Mesenchymal stem cell (in vitro differentiated cells and primary cell): ENCODE results near the gene COL28A1.

ENCODE experiments used
- DNase-seq: peaks from one replicate; pipeline ENCODE4 v3.0.0-alpha.2; 2013
- H2AFZ ChIP-seq: one replicate; pipeline ENCODE4 v1.6.1; 2013; ENCODE audit warnings: low read depth, mild to moderate bottlenecking, control low read depth, inconsistent platforms, low read length, moderate library complexity
- H2AK5ac ChIP-seq: 2 replicates; pipeline ENCODE4 v1.6.1; 2013; ENCODE audit warnings: low read length, moderate library complexity, mild to moderate bottlenecking, inconsistent platforms; ENCODE audit not compliant: severe bottlenecking
- H2BK120ac ChIP-seq: one replicate; pipeline ENCODE4 v1.6.1; 2013; ENCODE audit warnings: low read depth, mild to moderate bottlenecking, inconsistent platforms, low read length, moderate library complexity
- H2BK12ac ChIP-seq, 2 experiments: one replicate each; pipeline ENCODE4 v1.6.1; 2013; ENCODE audit warnings: inconsistent platforms in 2 of 2, low read length in 2 of 2, mild to moderate bottlenecking in 2 of 2, moderate library complexity in 2 of 2, control low read depth in 1 of 2
- H2BK15ac ChIP-seq: one replicate; pipeline ENCODE4 v1.6.1; 2013; ENCODE audit warnings: mild to moderate bottlenecking, low read depth, inconsistent platforms; ENCODE audit not compliant: poor library complexity, severe bottlenecking
- H2BK5ac ChIP-seq: 2 replicates; pipeline ENCODE4 v1.6.1; 2013; ENCODE audit warnings: low read depth, mild to moderate bottlenecking, low read length, control low read depth, inconsistent platforms; ENCODE audit not compliant: poor library complexity, severe bottlenecking
- H3K14ac ChIP-seq, 2 experiments: one replicate each; pipeline ENCODE4 v1.6.1; 2013; ENCODE audit warnings: inconsistent platforms in 2 of 2, low read length in 2 of 2, control low read depth in 1 of 2, mild to moderate bottlenecking in 1 of 2, moderate library complexity in 1 of 2
- H3K18ac ChIP-seq, 2 experiments: one replicate each; pipeline ENCODE4 v1.6.1; 2013; ENCODE audit warnings: inconsistent platforms in 2 of 2, low read length in 2 of 2, control low read depth in 1 of 2, low read depth in 1 of 2, mild to moderate bottlenecking in 1 of 2
- H3K23ac ChIP-seq, 2 experiments: one replicate each; pipeline ENCODE4 v1.6.1; 2013; ENCODE audit warnings: inconsistent platforms in 2 of 2, low read length in 2 of 2, mild to moderate bottlenecking in 2 of 2, moderate library complexity in 2 of 2, control low read depth in 1 of 2
- H3K27ac ChIP-seq: 2 replicates; pipeline ENCODE4 v1.5.1; 2013; ENCODE audit warnings: mild to moderate bottlenecking, moderate library complexity, low read length, control low read depth, inconsistent platforms; ENCODE audit not compliant: poor library complexity, severe bottlenecking
- H3K27me3 ChIP-seq, 2 experiments: 2 replicates each; pipeline versions ENCODE4 v1.6.1 to v1.7.0; 2013; ENCODE audit warnings: low read length in 2 of 2, mild to moderate bottlenecking in 2 of 2, moderate library complexity in 2 of 2, control low read depth in 1 of 2, inconsistent platforms in 1 of 2; ENCODE audit not compliant: control insufficient read depth in 1 of 2, insufficient read depth in 1 of 2
- H3K36me3 ChIP-seq, 2 experiments: 2 replicates each; pipeline versions ENCODE4 v1.6.1 to v1.7.0; 2013; ENCODE audit warnings: low read length in 2 of 2, control low read depth in 1 of 2, inconsistent platforms in 1 of 2, low read depth in 1 of 2, mild to moderate bottlenecking in 1 of 2; ENCODE audit not compliant: insufficient read depth in 2 of 2, control insufficient read depth in 1 of 2
- H3K4ac ChIP-seq, 2 experiments: one replicate each; pipeline ENCODE4 v1.6.1; 2013; ENCODE audit warnings: inconsistent platforms in 2 of 2, low read length in 2 of 2, mild to moderate bottlenecking in 2 of 2, moderate library complexity in 2 of 2, control low read depth in 1 of 2, low read depth in 1 of 2
- H3K4me1 ChIP-seq: 2 replicates; pipeline ENCODE4 v1.6.1; 2013; ENCODE audit warnings: low read depth, low read length, control low read depth; ENCODE audit not compliant: control insufficient read depth, insufficient read depth
- H3K4me2 ChIP-seq: 2 replicates; pipeline ENCODE4 v1.6.1; 2013; ENCODE audit warnings: low read length, mild to moderate bottlenecking, inconsistent platforms; ENCODE audit not compliant: poor library complexity, severe bottlenecking
- H3K4me3 ChIP-seq, 2 experiments: 2 replicates each; pipeline versions ENCODE4 v1.5.1 to v1.7.0; 2013; ENCODE audit warnings: low read length in 2 of 2, mild to moderate bottlenecking in 2 of 2, control low read depth in 1 of 2, low read depth in 1 of 2; ENCODE audit not compliant: insufficient read depth in 1 of 2
- H3K79me1 ChIP-seq: replicated peaks from 2 replicates; pipeline ENCODE4 v1.6.1; 2013; ENCODE audit warnings: mild to moderate bottlenecking, control low read depth, low read length, inconsistent platforms; ENCODE audit not compliant: poor library complexity, severe bottlenecking
- H3K9ac ChIP-seq: 2 replicates; pipeline ENCODE4 v1.7.0; 2013; ENCODE audit warnings: mild to moderate bottlenecking, low read length, moderate library complexity
- H3K9me3 ChIP-seq: 2 replicates; pipeline ENCODE4 v1.7.0; 2013; ENCODE audit warnings: mild to moderate bottlenecking, low read length; ENCODE audit not compliant: control insufficient read depth
- H4K8ac ChIP-seq: one replicate; pipeline ENCODE4 v1.6.1; 2013; ENCODE audit warnings: inconsistent platforms, mild to moderate bottlenecking, low read length, moderate library complexity
- H4K91ac ChIP-seq: one replicate; pipeline ENCODE4 v1.6.1; 2013; ENCODE audit warnings: mild to moderate bottlenecking, low read length, inconsistent platforms
- WGBS: methylation state at CpG from one replicate; pipeline ENCODE4 v1.1.7; 2013; ENCODE audit warnings: mixed read lengths; 5-methylcytosine and 5-hydroxymethylcytosine counted together

Gene COL28A1

GRCh38 chr7:7425321-7425720 lies 110.4 kb downstream of the COL28A1 start:
- no peak overlapping the region for H4K91ac ChIP-seq
- H3K4me3 ChIP-seq: no peak overlapping the region
- no peak overlapping the region for H3K4me2 ChIP-seq
- H3K9ac ChIP-seq: no peak overlapping the region
- 82% methylated on average over 6 of the region's 7 CpGs for WGBS
- H3K23ac ChIP-seq: no peak overlapping the region
- H3K27me3 ChIP-seq: no peaks in the 10 kb centered on the region
- H3K14ac ChIP-seq: no peak overlapping the region
- H3K79me1 ChIP-seq: no peaks in the 10 kb centered on the region
- H2AK5ac ChIP-seq: no peak overlapping the region
- no peak overlapping the region for H2BK5ac ChIP-seq
- no peak overlapping the region for H2BK120ac ChIP-seq
- H3K27ac ChIP-seq: no peak overlapping the region
- no peak overlapping the region for H3K4ac ChIP-seq
- no peak overlapping the region for H2AFZ ChIP-seq
- H3K18ac ChIP-seq: no peak overlapping the region
- H3K9me3 ChIP-seq: no peaks in the 10 kb centered on the region
- H3K36me3 ChIP-seq: no peaks in the 10 kb centered on the region
- no peak for DNase-seq
- no peak overlapping the region for H2BK15ac ChIP-seq
- H2BK12ac ChIP-seq: no peak overlapping the region
- H4K8ac ChIP-seq: peak overlapping the region; percentile 30
- no peaks in the 10 kb centered on the region for H3K4me1 ChIP-seq

- Histone ChIP-seq H3K4me3 (peak overlapping the region in 1 of 2 experiments; percentile 81), H3K36me3 (no peaks in the 10 kb centered on the region), H4K8ac (no peak overlapping the region), H2AK5ac (no peak overlapping the region), H3K18ac (peak overlapping the region in 1 of 2 experiments; percentile 47), H3K4me2 (peak overlapping the region; percentile 36), H2BK15ac (no peak overlapping the region), H2BK12ac (no peak overlapping the region), H3K79me1 (no peaks in the 10 kb centered on the region), H3K23ac (no peak overlapping the region), H3K14ac (no peak overlapping the region), H3K27ac (no peak overlapping the region), H2AFZ (no peak overlapping the region), H2BK5ac (no peak overlapping the region), H3K9ac (peak overlapping the region; percentile 88), H3K4ac (no peak overlapping the region), H4K91ac (no peak overlapping the region), H3K9me3 (no peaks in the 10 kb centered on the region), H3K27me3 (no peaks in the 10 kb centered on the region), H2BK120ac (no peak overlapping the region), H3K4me1 (no peaks in the 10 kb centered on the region)
- 52% methylated on average over 13 of the region's 14 CpGs for WGBS
- DNase-seq: peak; percentile 71
Observed at GRCh38 chr7:7424151-7424873, 111.4 kb downstream of the COL28A1 start.

- no peak overlapping the region for H2AFZ ChIP-seq
- no peak overlapping the region for H3K27ac ChIP-seq
- H3K18ac ChIP-seq: no peak overlapping the region
- WGBS: 87% methylated on average over 4 of the region's 6 CpGs
- no peaks in the 10 kb centered on the region for H3K27me3 ChIP-seq
- H3K36me3 ChIP-seq: no peaks in the 10 kb centered on the region
- H3K9ac ChIP-seq: no peak overlapping the region
- H3K4me2 ChIP-seq: no peak overlapping the region
- H2BK12ac ChIP-seq: no peak overlapping the region
- no peak overlapping the region for H3K4ac ChIP-seq
- H3K14ac ChIP-seq: no peak overlapping the region
- no peak for DNase-seq
- no peak overlapping the region for H4K8ac ChIP-seq
- no peaks in the 10 kb centered on the region for H3K79me1 ChIP-seq
- H2BK5ac ChIP-seq: no peak overlapping the region
- H3K9me3 ChIP-seq: no peaks in the 10 kb centered on the region
- no peak overlapping the region for H3K23ac ChIP-seq
- no peak overlapping the region for H2BK120ac ChIP-seq
- no peaks in the 10 kb centered on the region for H3K4me1 ChIP-seq
- no peak overlapping the region for H2BK15ac ChIP-seq
- no peak overlapping the region for H2AK5ac ChIP-seq
- no peak overlapping the region for H3K4me3 ChIP-seq
- H4K91ac ChIP-seq: no peak overlapping the region
Observed at GRCh38 chr7:7422641-7423040, 113.0 kb downstream of the COL28A1 start.

- no peaks in the 10 kb centered on the region for H3K27me3 ChIP-seq
- H3K4me3 ChIP-seq: no peak overlapping the region
- no peak overlapping the region for H2BK5ac ChIP-seq
- no peak overlapping the region for H3K18ac ChIP-seq
- no peak overlapping the region for H2BK15ac ChIP-seq
- H4K8ac ChIP-seq: no peak overlapping the region
- H4K91ac ChIP-seq: no peak overlapping the region
- no peaks in the 10 kb centered on the region for H3K4me1 ChIP-seq
- H3K79me1 ChIP-seq: no peaks in the 10 kb centered on the region
- H2AFZ ChIP-seq: no peak overlapping the region
- no peak overlapping the region for H3K9ac ChIP-seq
- H2BK12ac ChIP-seq: no peak overlapping the region
- no peaks in the 10 kb centered on the region for H3K36me3 ChIP-seq
- H3K4ac ChIP-seq: no peak overlapping the region
- no peaks in the 10 kb centered on the region for H3K9me3 ChIP-seq
- H2AK5ac ChIP-seq: no peak overlapping the region
- DNase-seq: no peak
- 86% methylated on average over 2 of the region's 2 CpGs for WGBS
- no peak overlapping the region for H3K23ac ChIP-seq
- H3K27ac ChIP-seq: no peak overlapping the region
- H2BK120ac ChIP-seq: no peak overlapping the region
- H3K4me2 ChIP-seq: no peak overlapping the region
- no peak overlapping the region for H3K14ac ChIP-seq
Observed at GRCh38 chr7:7421826-7422225, 113.8 kb downstream of the COL28A1 start.
